WTC11 (cell line): ENCODE data around the gene VWA3A. TPM values are rescaled to one million over a fixed set of nuclear protein-coding genes. Genes with fewer than 3 reads are reported as not detected.

Experiments
- ATAC-seq: fragments of 200-7000 bp; cut with Tn5 transposase; 2 replicates; pipeline ENCODE4 v1.10.0; 2021; ENCODE audit warnings: mild to moderate bottlenecking, moderate library complexity
- CTCF ChIA-PET: fragments of 300-600 bp; sonication (Branson Sonifier 250); formaldehyde crosslinking; loops from one replicate; lab custom pipeline; 2021; ENCODE audit warnings: antibody characterized with exemption; lab: Charles Lee
- POLR2A ChIA-PET: fragments of 350-600 bp; sonication (Branson Sonifier 250); formaldehyde crosslinking; loops from one replicate; lab custom pipeline; 2021; ENCODE audit warnings: antibody characterized with exemption; lab: Charles Lee
- DNase-seq: peaks from one replicate; pipeline ENCODE4 v3.0.0; 2021; ENCODE audit warnings: low spot score
- H3K27ac Mint-ChIP-seq: 2 replicates; pipeline ENCODE4 v1.8.0; 2021; ENCODE audit warnings: mixed read lengths
- H3K27me3 Mint-ChIP-seq: 2 replicates; pipeline ENCODE4 v1.8.0; 2021; ENCODE audit warnings: low read depth, mild to moderate bottlenecking, moderate library complexity, mixed read lengths
- H3K36me3 Mint-ChIP-seq: 2 replicates; pipeline ENCODE4 v1.8.0; 2021; ENCODE audit warnings: mixed read lengths
- H3K4me1 Mint-ChIP-seq: 2 replicates; pipeline ENCODE4 v1.8.0; 2022; ENCODE audit warnings: mixed read lengths
- H3K4me3 Mint-ChIP-seq: 2 replicates; pipeline ENCODE4 v1.8.0; 2021; ENCODE audit warnings: mild to moderate bottlenecking, moderate library complexity, mixed read lengths
- H3K9me3 Mint-ChIP-seq: 2 replicates; pipeline ENCODE4 v1.8.0; 2021; ENCODE audit warnings: mixed read lengths
- AFF4 ChIP-seq: sonication (generic); formaldehyde crosslinking; IDR thresholded peaks from 2 replicates; pipeline ENCODE4 v1.8.1; 2023; ENCODE audit warnings: mild to moderate bottlenecking, missing genetic modification reagents, borderline replicate concordance
- ATF2 ChIP-seq: sonication (generic); formaldehyde crosslinking; IDR thresholded peaks from 2 replicates; pipeline ENCODE4 v1.8.1; 2022; ENCODE audit warnings: low read depth, missing genetic modification reagents, borderline replicate concordance
- ATF6 ChIP-seq: sonication (generic); formaldehyde crosslinking; IDR thresholded peaks from 2 replicates; pipeline ENCODE4 v1.8.1; 2023; ENCODE audit warnings: mild to moderate bottlenecking, missing genetic modification reagents
- CREB1 ChIP-seq: sonication (generic); formaldehyde crosslinking; IDR thresholded peaks from 2 replicates; pipeline ENCODE4 v1.8.0; 2023; ENCODE audit warnings: mild to moderate bottlenecking, missing genetic modification reagents
- CREM ChIP-seq: sonication (generic); formaldehyde crosslinking; IDR thresholded peaks from 2 replicates; pipeline ENCODE4 v1.8.1; 2022; ENCODE audit warnings: mild to moderate bottlenecking, missing genetic modification reagents, moderate library complexity
- ELF4 ChIP-seq: sonication (generic); formaldehyde crosslinking; IDR thresholded peaks from 2 replicates; pipeline ENCODE4 v1.8.1; 2022; ENCODE audit warnings: low read depth, mild to moderate bottlenecking, moderate library complexity, missing genetic modification reagents
- FOXK1 ChIP-seq: sonication (generic); formaldehyde crosslinking; IDR thresholded peaks from 2 replicates; pipeline ENCODE4 v1.8.0; 2022; ENCODE audit warnings: mild to moderate bottlenecking, moderate library complexity, missing genetic modification reagents
- KAT7 ChIP-seq: sonication (generic); formaldehyde crosslinking; IDR thresholded peaks from 2 replicates; pipeline ENCODE4 v1.8.1; 2023; ENCODE audit warnings: missing genetic modification reagents, mild to moderate bottlenecking, borderline replicate concordance
- MXD4 ChIP-seq: fragments of 250-450 bp; sonication (Bioruptor Pico); IDR thresholded peaks from 2 replicates; pipeline ENCODE4 v1.8.0; 2021; ENCODE audit warnings: mild to moderate bottlenecking, moderate library complexity, borderline replicate concordance
- NFATC4 ChIP-seq: fragments of 250-450 bp; sonication (Bioruptor Pico); IDR thresholded peaks from 2 replicates; pipeline ENCODE4 v1.9.0; 2021; ENCODE audit warnings: mild to moderate bottlenecking
- SMAD4 ChIP-seq: sonication (generic); formaldehyde crosslinking; IDR thresholded peaks from 2 replicates; pipeline ENCODE4 v1.8.0; 2022; ENCODE audit warnings: mild to moderate bottlenecking, missing genetic modification reagents
- USF1 ChIP-seq: sonication (generic); formaldehyde crosslinking; IDR thresholded peaks from 2 replicates; pipeline ENCODE4 v1.8.0; 2022; ENCODE audit warnings: mild to moderate bottlenecking, missing genetic modification reagents
- USF2 ChIP-seq: sonication (generic); formaldehyde crosslinking; IDR thresholded peaks from 2 replicates; pipeline ENCODE4 v1.8.1; 2023; ENCODE audit warnings: mild to moderate bottlenecking, missing genetic modification reagents, moderate library complexity
- ZBTB21 ChIP-seq: sonication (generic); formaldehyde crosslinking; IDR thresholded peaks from 2 replicates; pipeline ENCODE4 v1.8.1; 2023; ENCODE audit warnings: mild to moderate bottlenecking, missing genetic modification reagents, borderline replicate concordance
- ZNF121 ChIP-seq: sonication (generic); formaldehyde crosslinking; IDR thresholded peaks from 2 replicates; pipeline ENCODE4 v1.8.0; 2023; ENCODE audit warnings: missing genetic modification reagents
- ZNF219 ChIP-seq: sonication (generic); formaldehyde crosslinking; IDR thresholded peaks from 2 replicates; pipeline ENCODE4 v1.8.0; 2023; ENCODE audit warnings: missing genetic modification reagents, mild to moderate bottlenecking, borderline replicate concordance
- ZNF232 ChIP-seq: sonication (generic); formaldehyde crosslinking; IDR thresholded peaks from 2 replicates; pipeline ENCODE4 v1.8.0; 2022; ENCODE audit warnings: mild to moderate bottlenecking, missing genetic modification reagents
- ZNF416 ChIP-seq: fragments of 250-450 bp; sonication (Bioruptor Pico); IDR thresholded peaks from 2 replicates; pipeline ENCODE4 v1.9.0; 2021; ENCODE audit warnings: mild to moderate bottlenecking, inconsistent platforms
- ZNF512 ChIP-seq: sonication (generic); formaldehyde crosslinking; IDR thresholded peaks from 2 replicates; pipeline ENCODE4 v1.8.1; 2022; ENCODE audit warnings: missing genetic modification reagents, borderline replicate concordance
- total RNA-seq: library from RNA; stranded (reverse); gene quantifications from 3 replicates; pipeline ENCODE4 v1.2.3, GENCODE V29; 2021

Gene VWA3A
- total RNA-seq, 1 experiment from 2014 or later: 0.11 TPM

- no peak for TF ChIP-seq USF2 (CRISPR knock-in tag)
- TF ChIP-seq MXD4 (CRISPR knock-in tag): no peak
These were observed 41.4 kb upstream of the VWA3A start (continued) for GRCh38 chr16:22050963-22051362.

- ChIA-PET CTCF (no interaction called here), POLR2A (no interaction called here)
- H3K27me3 Mint-ChIP-seq: no peaks in the 10 kb centered on the region
- no peaks in the 10 kb centered on the region for H3K9me3 Mint-ChIP-seq
- H3K4me3 Mint-ChIP-seq: no peak overlapping the region
- H3K27ac Mint-ChIP-seq: no peak overlapping the region
- peaks cover 5% of the 10 kb centered on the region; the same call in 1 of the 2 replicates for H3K4me1 Mint-ChIP-seq
- ATAC-seq (no peak), DNase-seq (no peak)
- no peaks in the 10 kb centered on the region for H3K36me3 Mint-ChIP-seq
- TF ChIP-seq SMAD4 (CRISPR knock-in tag): no peak
- TF ChIP-seq ATF2 (CRISPR knock-in tag): no peak
- no peak for TF ChIP-seq KAT7
- no peak for TF ChIP-seq ZNF512
- TF ChIP-seq FOXK1 (CRISPR knock-in tag): no peak
- TF ChIP-seq ZNF219 (CRISPR knock-in tag): no peak
- TF ChIP-seq ATF6 (CRISPR knock-in tag): no peak
- no peak for TF ChIP-seq ELF4 (CRISPR knock-in tag)
- TF ChIP-seq CREM (CRISPR knock-in tag): no peak
- TF ChIP-seq ZNF232 (CRISPR knock-in tag): no peak
- TF ChIP-seq NFATC4 (CRISPR knock-in tag): no peak
- no peak for TF ChIP-seq USF1 (CRISPR knock-in tag)
- no peak for TF ChIP-seq AFF4 (CRISPR knock-in tag)
- TF ChIP-seq ZNF121 (CRISPR knock-in tag): no peak
- no peak for TF ChIP-seq ZBTB21 (CRISPR knock-in tag)
- no peak for TF ChIP-seq CREB1 (CRISPR knock-in tag)
- TF ChIP-seq ZNF416 (CRISPR knock-in tag): no peak
- TF ChIP-seq MXD4 (CRISPR knock-in tag): no peak
These were observed 39.4 kb upstream of the VWA3A start for GRCh38 chr16:22052980-22053379.
